ENCODE data around the gene PPP1R14C.

PPP1R14C gene

DNA sequence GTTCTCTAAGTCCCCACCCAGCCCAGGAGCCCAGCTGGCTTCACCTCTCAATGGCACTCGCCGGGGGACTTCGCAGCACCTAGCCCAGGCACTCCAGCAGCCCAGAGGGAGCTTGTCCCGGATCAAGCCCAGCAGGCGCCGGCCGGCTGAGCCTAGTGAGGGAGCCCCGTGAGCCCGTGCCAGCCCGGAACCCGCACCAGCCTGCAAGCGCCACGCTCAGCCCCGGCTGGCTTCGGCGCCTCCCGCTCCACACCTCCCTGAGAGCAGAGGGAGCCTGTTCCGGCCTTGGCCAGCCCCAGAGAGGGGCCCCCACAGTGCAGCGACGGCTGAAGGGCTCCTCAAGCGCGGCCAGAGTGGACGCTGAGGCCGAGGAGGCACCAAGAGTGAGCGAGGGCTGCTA is 27.1 kb upstream of the PPP1R14C start:
- H3K27me3 ChIP-seq (ENCODE audit: insufficient read depth, low read length): no peaks in the 10 kb centered on the region
- H3K9ac ChIP-seq (ENCODE audit: low read length): no peak overlapping the region
- H3K79me1 ChIP-seq (ENCODE audit: low read length): no peaks in the 10 kb centered on the region
- H3K4me1 ChIP-seq (ENCODE audit: control insufficient read depth in 1 of 2, insufficient read depth in 2 of 2, low read length in 2 of 2): no peaks in the 10 kb centered on the region
- H3K18ac ChIP-seq (ENCODE audit: low read length): no peak overlapping the region
- no peak overlapping the region for H2BK12ac ChIP-seq (ENCODE audit: low read length)
- no peak for DNase-seq
- H3K4me3 ChIP-seq (ENCODE audit: low read depth, low read length): no peak overlapping the region
- WGBS (ENCODE audit: extremely low coverage, insufficient coverage, insufficient read length): no CpG with 5 or more reads among the region's 25 CpGs
- no peak overlapping the region for H3K27ac ChIP-seq (ENCODE audit: low read depth, low read length)
- H4K12ac ChIP-seq (ENCODE audit: low read depth, low read length): no peak overlapping the region
- H2BK5ac ChIP-seq (ENCODE audit: low read depth, low read length, poor library complexity): no peak overlapping the region
- no peak overlapping the region for H2AFZ ChIP-seq (ENCODE audit: insufficient read depth, low read length, poor library complexity)
- H3K4ac ChIP-seq (ENCODE audit: low read depth, low read length): no peak overlapping the region
- no peaks in the 10 kb centered on the region for H3K36me3 ChIP-seq (ENCODE audit: control insufficient read depth in 1 of 2, insufficient read depth in 2 of 2, low read length in 2 of 2)
- H3K79me2 ChIP-seq (ENCODE audit: control insufficient read depth, insufficient read depth, low read length, poor library complexity): no peaks in the 10 kb centered on the region
- H3K4me2 ChIP-seq (ENCODE audit: low read length): no peak overlapping the region
- no peak overlapping the region for H2BK120ac ChIP-seq (ENCODE audit: insufficient read depth, low read length, poor library complexity)
- no peak overlapping the region for H4K91ac ChIP-seq (ENCODE audit: low read depth, low read length)
- H4K8ac ChIP-seq (ENCODE audit: low read depth, low read length): no peak overlapping the region
- H3K9me3 ChIP-seq (ENCODE audit: insufficient read depth, low read depth, low read length): peaks cover 5% of the 10 kb centered on the region
- H2AK5ac ChIP-seq (ENCODE audit: low read length): no peak overlapping the region
- H3K14ac ChIP-seq (ENCODE audit: low read length): no peak overlapping the region
- no peak overlapping the region for H3K23ac ChIP-seq (ENCODE audit: low read length)

DNA sequence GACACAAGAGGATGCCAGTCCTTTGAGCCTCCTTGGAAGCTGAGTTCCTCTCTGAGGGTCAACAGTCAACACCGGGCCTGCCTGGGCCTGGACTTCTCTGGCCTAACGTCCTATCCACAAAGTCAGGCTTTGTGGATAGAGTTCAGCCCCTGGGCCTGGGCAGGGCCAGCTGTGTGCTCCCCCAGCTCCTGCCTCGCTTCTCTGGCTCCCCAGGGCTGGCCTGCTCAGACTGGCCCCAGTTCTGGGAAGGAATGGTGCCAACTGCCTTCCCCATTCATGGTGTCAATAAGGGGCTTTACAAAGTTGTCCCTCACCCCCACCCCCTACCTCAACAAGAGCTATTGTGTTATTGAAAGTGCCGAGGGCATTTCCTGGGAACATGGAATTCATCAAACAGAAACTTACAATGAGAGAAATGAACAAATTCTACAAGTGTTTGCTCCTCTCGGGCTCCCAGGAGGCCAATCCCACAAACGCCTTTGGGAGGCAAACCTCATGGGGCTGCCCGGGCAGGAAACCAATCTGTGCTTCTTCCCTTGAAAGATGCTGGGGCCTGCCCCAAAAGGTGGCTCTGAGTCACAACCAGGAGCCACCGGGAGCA is 26.5 kb upstream of the PPP1R14C start:
- no peak for DNase-seq
- H4K12ac ChIP-seq (ENCODE audit: low read depth, low read length): no peak overlapping the region

DNA sequence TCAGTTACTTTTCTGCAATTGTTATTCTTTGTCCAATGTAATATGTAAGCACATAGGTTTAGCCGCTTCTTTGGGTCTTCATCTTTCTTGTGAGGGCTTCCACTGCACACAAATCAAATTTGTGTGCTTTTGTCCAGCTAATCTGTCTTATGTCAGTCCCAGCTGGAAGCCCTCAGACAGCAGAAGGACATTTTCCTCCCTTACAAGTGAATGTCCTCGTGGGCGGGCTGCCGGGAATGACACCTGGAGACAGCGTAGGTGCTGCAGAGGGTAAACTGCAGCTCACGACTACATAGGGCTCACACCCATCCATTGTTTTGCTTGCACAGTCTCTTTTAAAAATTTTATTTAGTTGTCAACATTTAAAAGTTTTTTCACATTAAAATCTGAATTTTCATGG is 24.6 kb upstream of the PPP1R14C start:
- H3K4ac ChIP-seq (ENCODE audit: low read depth, low read length): no peak overlapping the region
- no peak overlapping the region for H3K4me2 ChIP-seq (ENCODE audit: low read length)
- H4K91ac ChIP-seq (ENCODE audit: low read depth, low read length): no peak overlapping the region
- H3K79me2 ChIP-seq (ENCODE audit: control insufficient read depth, insufficient read depth, low read length, poor library complexity): no peaks in the 10 kb centered on the region
- no peak overlapping the region for H2AK5ac ChIP-seq (ENCODE audit: low read length)
- no peak overlapping the region for H3K4me3 ChIP-seq (ENCODE audit: low read depth, low read length)
- no peak overlapping the region for H3K18ac ChIP-seq (ENCODE audit: low read length)
- H3K27ac ChIP-seq (ENCODE audit: low read depth, low read length): no peak overlapping the region
- no peak for DNase-seq
- no peak overlapping the region for H3K23ac ChIP-seq (ENCODE audit: low read length)
- H3K9ac ChIP-seq (ENCODE audit: low read length): no peak overlapping the region
- no peak overlapping the region for H4K12ac ChIP-seq (ENCODE audit: low read depth, low read length)
- no peak overlapping the region for H3K14ac ChIP-seq (ENCODE audit: low read length)
- no peaks in the 10 kb centered on the region for H3K36me3 ChIP-seq (ENCODE audit: control insufficient read depth in 1 of 2, insufficient read depth in 2 of 2, low read length in 2 of 2)
- H4K8ac ChIP-seq (ENCODE audit: low read depth, low read length): no peak overlapping the region
- no peaks in the 10 kb centered on the region for H3K4me1 ChIP-seq (ENCODE audit: control insufficient read depth in 1 of 2, insufficient read depth in 2 of 2, low read length in 2 of 2)
- no peak overlapping the region for H2BK12ac ChIP-seq (ENCODE audit: low read length)
- H2BK120ac ChIP-seq (ENCODE audit: insufficient read depth, low read length, poor library complexity): no peak overlapping the region
- no peaks in the 10 kb centered on the region for H3K27me3 ChIP-seq (ENCODE audit: insufficient read depth, low read length)
- whole genome bisulfite sequencing (ENCODE audit: extremely low coverage, insufficient coverage, insufficient read length): no CpG with 5 or more reads among the region's 6 CpGs
- no peak overlapping the region for H2BK5ac ChIP-seq (ENCODE audit: low read depth, low read length, poor library complexity)
- peaks cover 4% of the 10 kb centered on the region for H3K9me3 ChIP-seq (ENCODE audit: insufficient read depth, low read depth, low read length)
- no peak overlapping the region for H2AFZ ChIP-seq (ENCODE audit: insufficient read depth, low read length, poor library complexity)
- H3K79me1 ChIP-seq (ENCODE audit: low read length): no peaks in the 10 kb centered on the region

More for the DNA sequence above, 26.5 kb upstream of the PPP1R14C start:
- Histone ChIP-seq H3K9me3 (ENCODE audit: insufficient read depth, low read depth, low read length) (peaks cover 5% of the 10 kb centered on the region), H3K4ac (ENCODE audit: low read depth, low read length) (no peak overlapping the region), H3K4me1 (ENCODE audit: control insufficient read depth in 1 of 2, insufficient read depth in 2 of 2, low read length in 2 of 2) (no peaks in the 10 kb centered on the region), H2BK120ac (ENCODE audit: insufficient read depth, low read length, poor library complexity) (no peak overlapping the region), H3K36me3 (ENCODE audit: control insufficient read depth in 1 of 2, insufficient read depth in 2 of 2, low read length in 2 of 2) (no peaks in the 10 kb centered on the region), H3K14ac (ENCODE audit: low read length) (no peak overlapping the region), H3K9ac (ENCODE audit: low read length) (no peak overlapping the region), H3K79me2 (ENCODE audit: control insufficient read depth, insufficient read depth, low read length, poor library complexity) (no peaks in the 10 kb centered on the region), H2AK5ac (ENCODE audit: low read length) (no peak overlapping the region), H2AFZ (ENCODE audit: insufficient read depth, low read length, poor library complexity) (no peak overlapping the region), H3K18ac (ENCODE audit: low read length) (no peak overlapping the region), H3K27me3 (ENCODE audit: insufficient read depth, low read length) (no peaks in the 10 kb centered on the region), H3K79me1 (ENCODE audit: low read length) (no peaks in the 10 kb centered on the region), H3K4me3 (ENCODE audit: low read depth, low read length) (no peak overlapping the region), H3K23ac (ENCODE audit: low read length) (no peak overlapping the region), H2BK12ac (ENCODE audit: low read length) (no peak overlapping the region), H3K27ac (ENCODE audit: low read depth, low read length) (no peak overlapping the region), H4K91ac (ENCODE audit: low read depth, low read length) (no peak overlapping the region), H4K8ac (ENCODE audit: low read depth, low read length) (no peak overlapping the region), H2BK5ac (ENCODE audit: low read depth, low read length, poor library complexity) (no peak overlapping the region), H3K4me2 (ENCODE audit: low read length) (no peak overlapping the region)
- WGBS (ENCODE audit: extremely low coverage, insufficient coverage, insufficient read length): no CpG with 5 or more reads among the region's 8 CpGs

DNA sequence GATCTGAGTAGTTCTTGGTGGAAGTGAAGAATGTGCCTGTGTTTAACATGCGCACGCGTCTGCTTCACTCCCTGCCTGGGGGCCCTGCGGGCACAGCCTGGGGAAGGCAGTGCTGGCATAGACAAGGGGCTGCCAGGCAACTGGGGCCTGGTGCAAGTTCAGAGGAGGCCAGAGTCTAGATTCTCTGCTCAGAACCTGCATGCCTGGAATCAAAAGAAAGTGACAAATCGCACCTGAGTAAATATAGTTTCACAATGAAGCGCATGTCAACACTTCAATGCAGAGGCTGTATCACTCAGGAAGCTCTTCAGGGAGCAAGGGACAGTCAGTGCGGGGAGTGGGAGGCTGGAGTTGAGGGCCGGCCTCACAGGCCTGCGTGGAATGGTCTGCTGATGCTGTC is 24.2 kb upstream of the PPP1R14C start:
- Histone ChIP-seq H3K23ac (ENCODE audit: low read length) (no peak overlapping the region), H4K12ac (ENCODE audit: low read depth, low read length) (no peak overlapping the region), H2BK12ac (ENCODE audit: low read length) (no peak overlapping the region), H4K91ac (ENCODE audit: low read depth, low read length) (no peak overlapping the region), H3K9ac (ENCODE audit: low read length) (no peak overlapping the region), H3K79me1 (ENCODE audit: low read length) (no peaks in the 10 kb centered on the region), H3K27me3 (ENCODE audit: insufficient read depth, low read length) (no peaks in the 10 kb centered on the region), H3K4me2 (ENCODE audit: low read length) (no peak overlapping the region), H3K36me3 (ENCODE audit: control insufficient read depth in 1 of 2, insufficient read depth in 2 of 2, low read length in 2 of 2) (no peaks in the 10 kb centered on the region), H2BK120ac (ENCODE audit: insufficient read depth, low read length, poor library complexity) (no peak overlapping the region), H3K4me1 (ENCODE audit: control insufficient read depth in 1 of 2, insufficient read depth in 2 of 2, low read length in 2 of 2) (no peaks in the 10 kb centered on the region), H2AK5ac (ENCODE audit: low read length) (no peak overlapping the region), H2AFZ (ENCODE audit: insufficient read depth, low read length, poor library complexity) (no peak overlapping the region), H3K14ac (ENCODE audit: low read length) (no peak overlapping the region), H3K27ac (ENCODE audit: low read depth, low read length) (no peak overlapping the region), H3K4ac (ENCODE audit: low read depth, low read length) (no peak overlapping the region), H3K9me3 (ENCODE audit: insufficient read depth, low read depth, low read length) (peaks cover 4% of the 10 kb centered on the region), H2BK5ac (ENCODE audit: low read depth, low read length, poor library complexity) (no peak overlapping the region), H3K79me2 (ENCODE audit: control insufficient read depth, insufficient read depth, low read length, poor library complexity) (no peaks in the 10 kb centered on the region), H3K4me3 (ENCODE audit: low read depth, low read length) (no peak overlapping the region), H4K8ac (ENCODE audit: low read depth, low read length) (no peak overlapping the region), H3K18ac (ENCODE audit: low read length) (no peak overlapping the region)
- WGBS (ENCODE audit: extremely low coverage, insufficient coverage, insufficient read length): no CpG with 5 or more reads among the region's 9 CpGs
- DNase-seq: no peak
